Esophagus muscularis mucosa (tissue), 4 donors: ENCODE data around the gene DYNC1LI1.

Experiments used
- EP300 ChIP-seq: sonication (generic); formaldehyde crosslinking; IDR thresholded peaks from one replicate; pipeline ENCODE4 v1.6.1; 2017; ENCODE audit warnings: antibody characterized with exemption
- POLR2A ChIP-seq: fragments of 450-650 bp; IDR thresholded peaks from one replicate; pipeline ENCODE4 v1.6.1; 2017; ENCODE audit warnings: antibody characterized with exemption, moderate library complexity, mild to moderate bottlenecking, low read depth
- POLR2AphosphoS5 ChIP-seq, 2 donors: sonication (generic); formaldehyde crosslinking; IDR thresholded peaks; one replicate each; pipeline ENCODE4 v1.6.1; 2017; ENCODE audit warnings: antibody characterized with exemption in 2 of 2
- TF ChIP-seq, protein P1 (sequence below), 3 experiments: fragments of 200-600 bp in 2 of 3; fragments of 450-650 bp in 1 of 3; sonication (generic) in 2 of 3; IDR thresholded peaks; one replicate each; pipeline ENCODE4 v1.5.1; 2017 to 2019; ENCODE audit warnings: antibody characterized with exemption in 3 of 3, mild to moderate bottlenecking in 2 of 3, moderate library complexity in 1 of 3

DNA sequence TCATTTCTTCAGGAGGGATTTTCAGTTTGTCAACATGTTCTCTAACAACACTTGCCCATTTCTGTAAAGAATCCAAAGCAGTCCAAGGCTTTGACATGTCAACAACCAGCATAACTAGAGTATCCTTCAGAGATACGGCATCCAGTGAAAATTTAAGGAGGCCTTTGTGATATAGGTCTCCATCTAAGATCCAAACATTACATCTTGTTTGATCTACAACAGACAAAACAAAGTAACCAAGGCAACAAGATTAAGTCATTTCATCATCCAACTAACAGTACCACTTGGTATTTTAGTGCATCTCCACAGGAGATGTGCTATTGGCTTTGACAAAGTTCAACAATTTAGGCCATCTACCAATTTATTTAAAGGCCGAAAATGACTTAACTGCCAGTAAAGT, 25.8 kb downstream of the DYNC1LI1 start:
- TF ChIP-seq, protein P1, sequence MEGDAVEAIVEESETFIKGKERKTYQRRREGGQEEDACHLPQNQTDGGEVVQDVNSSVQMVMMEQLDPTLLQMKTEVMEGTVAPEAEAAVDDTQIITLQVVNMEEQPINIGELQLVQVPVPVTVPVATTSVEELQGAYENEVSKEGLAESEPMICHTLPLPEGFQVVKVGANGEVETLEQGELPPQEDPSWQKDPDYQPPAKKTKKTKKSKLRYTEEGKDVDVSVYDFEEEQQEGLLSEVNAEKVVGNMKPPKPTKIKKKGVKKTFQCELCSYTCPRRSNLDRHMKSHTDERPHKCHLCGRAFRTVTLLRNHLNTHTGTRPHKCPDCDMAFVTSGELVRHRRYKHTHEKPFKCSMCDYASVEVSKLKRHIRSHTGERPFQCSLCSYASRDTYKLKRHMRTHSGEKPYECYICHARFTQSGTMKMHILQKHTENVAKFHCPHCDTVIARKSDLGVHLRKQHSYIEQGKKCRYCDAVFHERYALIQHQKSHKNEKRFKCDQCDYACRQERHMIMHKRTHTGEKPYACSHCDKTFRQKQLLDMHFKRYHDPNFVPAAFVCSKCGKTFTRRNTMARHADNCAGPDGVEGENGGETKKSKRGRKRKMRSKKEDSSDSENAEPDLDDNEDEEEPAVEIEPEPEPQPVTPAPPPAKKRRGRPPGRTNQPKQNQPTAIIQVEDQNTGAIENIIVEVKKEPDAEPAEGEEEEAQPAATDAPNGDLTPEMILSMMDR (IDR thresholded peaks at IDR 0.05): no peak
- no peak for TF ChIP-seq EP300
- TF ChIP-seq POLR2A: no peak
- TF ChIP-seq POLR2AphosphoS5 (IDR thresholded peaks at IDR 0.05): no peak
